NK-92 (cell line): ENCODE results near the gene PUM2.

ENCODE experiments used
- DNase-seq: peaks from one replicate; lab custom pipeline; 2025; ENCODE audit not compliant: unreplicated experiment; lab: John Stamatoyannopoulos, UW

The PUM2 gene

GRCh38 chr2:20203521-20204225 is 147.0 kb downstream of the PUM2 start:
- DNase-seq, result no peak

DNA sequence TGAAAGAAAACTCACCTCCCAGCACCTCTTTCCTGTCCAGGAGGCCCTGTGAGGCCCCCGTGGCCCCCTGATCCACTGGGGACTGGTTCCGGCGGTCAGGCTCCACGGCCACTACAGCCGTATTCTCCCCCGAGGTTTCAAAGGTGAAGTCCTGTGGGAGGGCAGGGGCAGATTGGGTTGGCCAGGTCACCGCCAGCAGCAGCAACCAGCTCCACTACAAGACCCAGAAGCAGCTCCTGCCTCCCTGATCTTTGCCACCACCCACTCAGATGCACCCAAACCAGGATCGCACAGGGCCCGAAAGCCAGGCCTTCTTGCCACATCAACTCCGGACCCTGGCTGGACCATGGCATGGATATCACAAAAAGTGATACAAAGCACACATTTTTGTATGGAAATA is 147.6 kb downstream of the PUM2 start:
- no peak for DNase-seq

GRCh38 chr2:20201671-20202070 is 149.0 kb downstream of the PUM2 start:
- DNase-seq, result no peak

GRCh38 chr2:20200697-20201555 is 149.7 kb downstream of the PUM2 start:
- no peak for DNase-seq

DNA sequence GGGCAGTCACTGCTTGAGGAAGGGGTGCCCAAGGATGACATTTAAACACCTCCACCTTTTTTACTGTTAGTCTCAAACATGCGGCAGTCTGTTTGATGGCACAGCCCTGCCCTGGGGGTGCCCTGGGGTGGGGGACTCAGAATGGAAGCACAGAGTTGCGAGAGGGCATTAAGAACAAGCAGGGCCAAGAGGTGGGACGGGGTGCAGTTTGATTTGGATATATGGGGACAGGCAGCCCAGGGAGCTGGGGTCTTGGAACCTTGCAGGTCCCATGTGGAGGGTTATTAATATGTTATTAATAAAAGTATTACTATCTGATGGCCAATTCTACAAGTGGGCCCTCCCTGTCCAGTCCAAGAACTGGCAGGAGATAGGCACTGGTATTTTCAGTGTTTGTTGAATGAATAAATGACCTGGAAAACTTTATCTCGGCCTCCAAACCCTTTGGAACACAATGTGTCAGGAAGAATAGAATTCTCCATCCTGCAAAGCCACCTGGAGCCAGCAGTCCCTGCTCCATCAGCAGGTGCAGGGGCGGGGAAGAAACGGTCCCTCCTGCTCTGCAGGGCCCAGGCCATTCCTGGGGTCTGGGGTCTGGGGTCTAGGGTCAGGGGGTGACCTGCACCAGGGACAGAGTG is 150.9 kb downstream of the PUM2 start:
- no peak for DNase-seq

GRCh38 chr2:20198796-20199632 is 151.6 kb downstream of the PUM2 start:
- no peak for DNase-seq
